HG03066 (cell line): Measurements from ENCODE around the gene PALLD.
"Not testable (repeated sequence)": the region's sequence is repeated elsewhere in the genome, so short reads cannot be mapped to it uniquely, and the experiment has no call there.

Source experiments
- ATAC-seq: cut with Tn5 transposase; IDR thresholded peaks from one replicate; pipeline ENCODE4 v1.9.1; 2021; ENCODE audit warnings: low read depth; ENCODE audit not compliant: unreplicated experiment

The PALLD gene

GRCh38 chr4:168490711-168491110 is 6.1 kb upstream of the PALLD start:
- no peak for ATAC-seq

GRCh38 chr4:168491563-168491962 is 5.3 kb upstream of the PALLD start:
- no peak for ATAC-seq

- no peak for ATAC-seq
These were observed 1.4 kb downstream of the PALLD start for GRCh38 chr4:168498251-168498650.

GRCh38 chr4:168499241-168499640 is 2.4 kb downstream of the PALLD start:
- ATAC-seq = no peak

- no peak for ATAC-seq
These were observed 4.6 kb downstream of the PALLD start for GRCh38 chr4:168501407-168501806.

- ATAC-seq = no peak
These were observed 6.0 kb downstream of the PALLD start for GRCh38 chr4:168502861-168503260.

- ATAC-seq = no peak
These were observed 7.0 kb downstream of the PALLD start for GRCh38 chr4:168503652-168504362.

- no peak for ATAC-seq
These were observed 7.7 kb downstream of the PALLD start for GRCh38 chr4:168504526-168504925.

- ATAC-seq = no peak
These were observed 9.2 kb downstream of the PALLD start for GRCh38 chr4:168506014-168506413.

- ATAC-seq = no peak
These were observed 10.4 kb downstream of the PALLD start for GRCh38 chr4:168507178-168507815.

GRCh38 chr4:168508683-168509082 is 11.8 kb downstream of the PALLD start:
- no peak for ATAC-seq

- ATAC-seq = no peak
These were observed 12.9 kb downstream of the PALLD start for GRCh38 chr4:168509786-168510185.

GRCh38 chr4:168511780-168512489 is 15.1 kb downstream of the PALLD start:
- ATAC-seq = no peak

GRCh38 chr4:168513826-168514225 is 17.0 kb downstream of the PALLD start:
- not testable (repeated sequence) for ATAC-seq

GRCh38 chr4:168514249-168514852 is 17.5 kb downstream of the PALLD start:
- no peak for ATAC-seq

GRCh38 chr4:168515222-168516011 is 18.6 kb downstream of the PALLD start:
- no peak for ATAC-seq

GRCh38 chr4:168516841-168517240 is 20.0 kb downstream of the PALLD start:
- no peak for ATAC-seq

- ATAC-seq = no peak
These were observed 22.7 kb downstream of the PALLD start for GRCh38 chr4:168519576-168519975.

GRCh38 chr4:168521721-168522120 is 24.9 kb downstream of the PALLD start:
- ATAC-seq = no peak

- ATAC-seq = no peak
These were observed 25.5 kb downstream of the PALLD start for GRCh38 chr4:168522356-168522755.
